H9 (cell line): ENCODE data around the gene ATP2B2. TPM values are rescaled to one million over a fixed set of nuclear protein-coding genes. Genes with fewer than 3 reads are reported as not detected.

Source experiments
- DNase-seq: peaks from one replicate; pipeline ENCODE4 v3.0.0-alpha.2; 2017
- H2AFZ ChIP-seq: one replicate; pipeline ENCODE4 v1.6.1; 2013; ENCODE audit warnings: mild to moderate bottlenecking, low read length, control low read depth, moderate library complexity
- H2AK5ac ChIP-seq: 2 replicates; pipeline ENCODE4 v1.6.1; 2013; ENCODE audit warnings: low read length, control low read depth, mixed read lengths; ENCODE audit not compliant: insufficient read length
- H2BK120ac ChIP-seq: one replicate; pipeline ENCODE4 v1.6.1; 2013; ENCODE audit warnings: low read depth, mild to moderate bottlenecking, low read length, control low read depth, inconsistent platforms; ENCODE audit not compliant: poor library complexity, severe bottlenecking
- H2BK12ac ChIP-seq: 2 replicates; pipeline ENCODE4 v1.6.1; 2013; ENCODE audit warnings: low read length, control low read depth, mixed read lengths, low read depth; ENCODE audit not compliant: insufficient read length
- H2BK15ac ChIP-seq: 2 replicates; pipeline ENCODE4 v1.6.1; 2013; ENCODE audit warnings: low read depth, low read length, control low read depth
- H2BK20ac ChIP-seq: one replicate; pipeline ENCODE4 v1.6.1; 2013; ENCODE audit warnings: low read depth, mild to moderate bottlenecking, low read length, control low read depth, inconsistent platforms; ENCODE audit not compliant: poor library complexity, severe bottlenecking
- H2BK5ac ChIP-seq: 2 replicates; pipeline ENCODE4 v1.6.1; 2013; ENCODE audit warnings: low read length, control low read depth, mixed read lengths; ENCODE audit not compliant: insufficient read length
- H3K14ac ChIP-seq: 2 replicates; pipeline ENCODE4 v1.6.1; 2013; ENCODE audit warnings: low read length, control low read depth; ENCODE audit not compliant: insufficient read depth
- H3K18ac ChIP-seq: 2 replicates; pipeline ENCODE4 v1.6.1; 2013; ENCODE audit warnings: low read depth, mild to moderate bottlenecking, mixed read lengths, low read length, control low read depth; ENCODE audit not compliant: insufficient read length
- H3K23ac ChIP-seq: 2 replicates; pipeline ENCODE4 v1.6.1; 2013; ENCODE audit warnings: low read length, control low read depth, mixed read lengths, low read depth; ENCODE audit not compliant: insufficient read length
- H3K23me2 ChIP-seq: 2 replicates; pipeline ENCODE4 v1.6.1; 2013; ENCODE audit warnings: low read depth, mild to moderate bottlenecking, mixed read lengths, low read length, control low read depth; ENCODE audit not compliant: insufficient read length, poor library complexity, severe bottlenecking
- H3K27ac ChIP-seq: 2 replicates; pipeline ENCODE4 v1.5.1; 2013; ENCODE audit warnings: low read length, control low read depth, mixed read lengths, low read depth; ENCODE audit not compliant: insufficient read length
- H3K27me3 ChIP-seq: 2 replicates; pipeline ENCODE4 v1.6.1; 2013; ENCODE audit warnings: low read length, control low read depth, inconsistent platforms; ENCODE audit not compliant: insufficient read depth
- H3K4ac ChIP-seq: 2 replicates; pipeline ENCODE4 v1.6.1; 2013; ENCODE audit warnings: low read depth, mild to moderate bottlenecking, control low read depth, inconsistent platforms, low read length, moderate library complexity
- H3K4me1 ChIP-seq: 2 replicates; pipeline ENCODE4 v1.6.1; 2013; ENCODE audit warnings: low read length, control low read depth, inconsistent platforms; ENCODE audit not compliant: insufficient read depth
- H3K4me2 ChIP-seq: 2 replicates; pipeline ENCODE4 v1.6.1; 2013; ENCODE audit warnings: low read length, control low read depth, mixed read lengths; ENCODE audit not compliant: insufficient read length, insufficient read depth
- H3K56ac ChIP-seq: 2 replicates; pipeline ENCODE4 v1.6.1; 2013; ENCODE audit warnings: low read depth, mild to moderate bottlenecking, mixed read lengths, low read length, control low read depth; ENCODE audit not compliant: insufficient read length
- H3K79me1 ChIP-seq: 2 replicates; pipeline ENCODE4 v1.6.1; 2013; ENCODE audit warnings: low read depth, mild to moderate bottlenecking, moderate library complexity, low read length, control low read depth, inconsistent platforms; ENCODE audit not compliant: insufficient read depth, poor library complexity, severe bottlenecking
- H3K79me2 ChIP-seq: 2 replicates; pipeline ENCODE4 v1.6.1; 2013; ENCODE audit warnings: low read length, control low read depth, inconsistent platforms; ENCODE audit not compliant: insufficient read depth
- H3K9ac ChIP-seq: 2 replicates; pipeline ENCODE4 v1.6.1; 2013; ENCODE audit warnings: low read length, control low read depth, mixed read lengths; ENCODE audit not compliant: insufficient read length; ENCODE audit errors: extremely low read depth
- H3K9me3 ChIP-seq: one replicate; pipeline ENCODE4 v1.6.1; 2013; ENCODE audit warnings: low read depth, low read length, inconsistent platforms; ENCODE audit not compliant: control insufficient read depth
- H3T11ph ChIP-seq: one replicate; pipeline ENCODE4 v1.6.1; 2013; ENCODE audit warnings: mild to moderate bottlenecking, low read length, control low read depth, inconsistent platforms
- H4K20me1 ChIP-seq: one replicate; pipeline ENCODE4 v1.6.1; 2013; ENCODE audit not compliant: control insufficient read depth, insufficient read length, insufficient read depth
- H4K5ac ChIP-seq: 2 replicates; pipeline ENCODE4 v1.6.1; 2013; ENCODE audit warnings: low read depth, mild to moderate bottlenecking, mixed read lengths, low read length, control low read depth; ENCODE audit not compliant: insufficient read length
- H4K8ac ChIP-seq: replicated peaks from 2 replicates; pipeline ENCODE4 v1.6.1; 2013; ENCODE audit warnings: low read length, control low read depth, mixed read lengths, low read depth; ENCODE audit not compliant: insufficient read length
- H4K91ac ChIP-seq: 2 replicates; pipeline ENCODE4 v1.6.1; 2013; ENCODE audit warnings: low read depth, mild to moderate bottlenecking, moderate library complexity, mixed read lengths, low read length, control low read depth; ENCODE audit not compliant: insufficient read length
- H3K27ac Mint-ChIP-seq, 3 experiments: 2 replicates in 2 of 3; 3 replicates in 1 of 3; pipeline ENCODE4 v1.8.0; 2020 to 2021; ENCODE audit warnings: mixed read lengths in 3 of 3, mild to moderate bottlenecking in 1 of 3, moderate library complexity in 1 of 3
- H3K27me3 Mint-ChIP-seq: 2 replicates; pipeline ENCODE4 v1.8.0; 2021; ENCODE audit warnings: low read depth, mild to moderate bottlenecking, moderate library complexity, mixed read lengths
- H3K36me3 Mint-ChIP-seq, 3 experiments: 2 replicates in 2 of 3; 3 replicates in 1 of 3; pipeline ENCODE4 v1.8.0; 2020 to 2021; ENCODE audit warnings: low read depth in 3 of 3, mixed read lengths in 3 of 3; ENCODE audit not compliant: insufficient read depth in 1 of 3
- H3K4me1 Mint-ChIP-seq, 2 experiments: 2 replicates each; pipeline ENCODE4 v1.8.0; 2020; ENCODE audit warnings: mixed read lengths in 2 of 2
- H3K4me3 Mint-ChIP-seq, 2 experiments: 2 replicates in 1 of 2; 3 replicates in 1 of 2; pipeline ENCODE4 v1.8.0; 2020 to 2021; ENCODE audit warnings: mild to moderate bottlenecking in 2 of 2, mixed read lengths in 2 of 2, moderate library complexity in 1 of 2
- H3K9me3 Mint-ChIP-seq, 2 experiments: 2 replicates in 1 of 2; 3 replicates in 1 of 2; pipeline ENCODE4 v1.8.0; 2020; ENCODE audit warnings: mild to moderate bottlenecking in 2 of 2, mixed read lengths in 2 of 2, moderate library complexity in 1 of 2
- CTCF ChIP-seq: fragments of 200-600 bp; sonication (generic); conservative IDR thresholded peaks from 3 replicates; pipeline ENCODE4 v1.8.0; 2021; ENCODE audit warnings: antibody characterized with exemption, mild to moderate bottlenecking
- WGBS: extraction: QIAGEN DNeasy Blood & Tissue Kit; methylation state at CpG from one replicate; pipeline ENCODE4 v1.1.7; 2013; ENCODE audit warnings: missing lambda C conversion rate, low lambda C conversion rate, mixed read lengths; ENCODE audit not compliant: insufficient read length; ENCODE audit errors: extremely low coverage; 5-methylcytosine and 5-hydroxymethylcytosine counted together
- total RNA-seq: library from RNA; stranded (reverse); gene quantifications from 2 replicates; pipeline ENCODE4 v1.2.1, GENCODE V29; 2021

The ATP2B2 gene
- total RNA-seq, 1 experiment from 2014 or later: 0.33 TPM

- DNase-seq: no peak
- no peak for TF ChIP-seq CTCF
- no peak overlapping the region for H3K4ac ChIP-seq
- no peak overlapping the region for H2BK12ac ChIP-seq
- H4K8ac ChIP-seq: no peak overlapping the region
- no peaks in the 10 kb centered on the region for H3K23me2 ChIP-seq
- no peaks in the 10 kb centered on the region for H4K20me1 ChIP-seq
- no peak overlapping the region for H3T11ph ChIP-seq
- no CpG with 5 or more reads among the region's 10 CpGs for WGBS
- no peak overlapping the region for H2BK5ac ChIP-seq
- H3K9me3 ChIP-seq: no peaks in the 10 kb centered on the region
- Mint-ChIP-seq H3K9me3 (no peaks in the 10 kb centered on the region; a peak in 1 of 5 replicates), H3K27ac (no peak overlapping the region), H3K4me3 (no peak overlapping the region), H3K27me3 (peaks cover 4% of the 10 kb centered on the region), H3K4me1 (peaks cover 6% of the 10 kb centered on the region in 2 experiments), H3K36me3 (no peaks in the 10 kb centered on the region)
- H2BK120ac ChIP-seq: no peak overlapping the region
- no peak overlapping the region for H3K14ac ChIP-seq
- H3K4me1 ChIP-seq: peaks cover 3% of the 10 kb centered on the region; the same call in 1 of the 2 replicates
- H3K56ac ChIP-seq: no peak overlapping the region
- H4K5ac ChIP-seq: no peak overlapping the region
- H3K79me2 ChIP-seq: no peaks in the 10 kb centered on the region
- no peak overlapping the region for H2BK15ac ChIP-seq
- H3K18ac ChIP-seq: no peak overlapping the region
- H3K4me2 ChIP-seq: no peak overlapping the region
- no peak overlapping the region for H3K27ac ChIP-seq
- H3K27me3 ChIP-seq: no peaks in the 10 kb centered on the region
- H3K23ac ChIP-seq: no peak overlapping the region
- no peaks in the 10 kb centered on the region for H3K79me1 ChIP-seq
- H4K91ac ChIP-seq: no peak overlapping the region
- no peak overlapping the region for H2BK20ac ChIP-seq
- no peak overlapping the region for H2AK5ac ChIP-seq
- no peak overlapping the region for H2AFZ ChIP-seq
- H3K9ac ChIP-seq: no peak overlapping the region
Observed at GRCh38 chr3:10444511-10444910, 60.9 kb downstream of the ATP2B2 start.
